ENCODE results near the gene WHRN.

WHRN gene

DNA sequence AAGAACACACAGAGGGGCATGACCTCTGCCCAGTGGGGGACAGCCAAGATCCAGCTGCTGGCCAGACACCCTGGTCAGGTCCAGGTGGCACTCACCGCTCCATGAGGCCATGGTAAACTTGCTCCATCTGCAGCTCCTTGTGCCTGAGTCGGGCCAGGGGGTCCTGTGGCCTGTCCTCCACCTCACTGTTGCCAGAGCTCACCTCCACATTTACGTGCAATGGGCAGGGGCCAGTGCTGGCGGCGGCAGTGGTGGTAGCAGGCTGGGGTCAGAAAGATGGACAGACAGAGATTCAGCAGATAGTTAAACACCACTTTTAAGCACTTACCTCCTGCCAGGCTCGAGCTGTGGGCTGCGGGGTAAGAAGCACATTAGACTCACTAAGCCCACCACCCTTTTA is 145.5 kb downstream of the WHRN start:
- TF ChIP-seq EZH2 (IDR thresholded peaks at IDR 0.05) (no peak), FOXP2 (optimal IDR thresholded peaks at IDR 0.05; ENCODE audit: control extremely low read depth, extremely low read length, insufficient read depth) (no peak), POLR2AphosphoS5 (IDR thresholded peaks at IDR 0.05; ENCODE audit: borderline replicate concordance, low read depth, low read length) (no peak)
- peaks cover 87% of the 10 kb centered on the region for H3K36me3 ChIP-seq (ENCODE audit: insufficient read depth, low read length)
- no peak for DNase-seq (ENCODE audit: low read depth, low spot score)

DNA sequence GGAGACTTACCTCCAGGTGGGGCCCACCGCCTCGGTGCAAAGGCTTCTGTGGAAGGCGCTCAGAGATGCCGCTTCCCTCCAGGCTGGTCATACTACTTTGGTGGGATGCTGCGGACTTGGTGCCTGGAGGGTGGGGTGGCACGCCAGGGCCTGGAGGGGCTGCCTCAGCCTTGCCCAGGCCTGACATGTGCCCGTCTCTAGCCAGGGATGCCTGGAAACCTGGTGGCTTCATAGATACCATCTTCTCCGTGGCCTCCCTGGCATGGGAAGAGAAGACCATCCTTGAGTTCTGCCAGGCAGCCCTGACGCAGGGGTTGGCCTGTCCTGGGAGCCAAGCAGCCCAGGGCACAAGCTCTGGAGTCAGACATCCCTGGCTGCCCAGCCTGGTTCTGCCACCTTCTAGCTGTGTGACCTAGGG is 147.4 kb downstream of the WHRN start:
- H3K36me3 ChIP-seq (ENCODE audit: insufficient read depth, low read length): peaks cover 76% of the 10 kb centered on the region; the same call in 1 of the 2 replicates
- H3K27ac ChIP-seq: no peak overlapping the region
- DNase-seq (ENCODE audit: low read depth, low spot score): no peak
- H3K9me3 ChIP-seq (ENCODE audit: low read depth, low read length): no peaks in the 10 kb centered on the region
- no peak overlapping the region for H3K4me3 ChIP-seq
- TF ChIP-seq EZH2 (IDR thresholded peaks at IDR 0.05): no peak
- no peak for TF ChIP-seq FOXP2 (optimal IDR thresholded peaks at IDR 0.05; ENCODE audit: control extremely low read depth, extremely low read length, insufficient read depth)
- no peak for TF ChIP-seq POLR2AphosphoS5 (IDR thresholded peaks at IDR 0.05; ENCODE audit: borderline replicate concordance, low read depth, low read length)
- no peak overlapping the region for H3K9ac ChIP-seq (ENCODE audit: insufficient read length)

More for the DNA sequence above, 145.5 kb downstream of the WHRN start:
- no peak overlapping the region for H3K4me3 ChIP-seq
- H3K9ac ChIP-seq (ENCODE audit: insufficient read length): no peak overlapping the region
- no peak overlapping the region for H3K27ac ChIP-seq
- no peaks in the 10 kb centered on the region for H3K9me3 ChIP-seq (ENCODE audit: low read depth, low read length)

DNA sequence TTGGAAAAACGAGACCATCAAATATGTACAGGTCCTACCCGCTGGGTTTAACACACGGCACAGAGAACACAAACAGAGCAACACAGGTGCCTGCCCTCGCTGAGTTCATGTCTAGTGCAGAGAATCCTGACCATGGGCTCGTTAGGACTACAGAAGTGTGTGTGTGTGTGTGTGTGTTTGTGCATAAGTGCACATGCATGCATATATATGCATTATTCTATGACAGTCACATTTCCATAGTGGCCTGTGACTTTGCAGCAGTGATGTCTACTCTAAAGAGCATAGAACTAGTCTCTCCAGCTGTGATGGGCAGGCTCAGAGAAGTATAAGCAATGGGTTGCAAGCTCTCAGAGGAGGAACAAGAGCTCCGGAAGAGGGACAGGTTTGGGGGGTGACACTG is 147.9 kb downstream of the WHRN start:
- no peaks in the 10 kb centered on the region for H3K9me3 ChIP-seq (ENCODE audit: low read depth, low read length)
- H3K4me3 ChIP-seq: no peak overlapping the region
- H3K9ac ChIP-seq (ENCODE audit: insufficient read length): no peak overlapping the region
- H3K27ac ChIP-seq: no peak overlapping the region
- H3K36me3 ChIP-seq (ENCODE audit: insufficient read depth, low read length): peaks cover 74% of the 10 kb centered on the region; the same call in 1 of the 2 replicates
- no peak for DNase-seq (ENCODE audit: low read depth, low spot score)
- no peak for TF ChIP-seq EZH2 (IDR thresholded peaks at IDR 0.05)
- no peak for TF ChIP-seq FOXP2 (optimal IDR thresholded peaks at IDR 0.05; ENCODE audit: control extremely low read depth, extremely low read length, insufficient read depth)
- no peak for TF ChIP-seq POLR2AphosphoS5 (IDR thresholded peaks at IDR 0.05; ENCODE audit: borderline replicate concordance, low read depth, low read length)

DNA sequence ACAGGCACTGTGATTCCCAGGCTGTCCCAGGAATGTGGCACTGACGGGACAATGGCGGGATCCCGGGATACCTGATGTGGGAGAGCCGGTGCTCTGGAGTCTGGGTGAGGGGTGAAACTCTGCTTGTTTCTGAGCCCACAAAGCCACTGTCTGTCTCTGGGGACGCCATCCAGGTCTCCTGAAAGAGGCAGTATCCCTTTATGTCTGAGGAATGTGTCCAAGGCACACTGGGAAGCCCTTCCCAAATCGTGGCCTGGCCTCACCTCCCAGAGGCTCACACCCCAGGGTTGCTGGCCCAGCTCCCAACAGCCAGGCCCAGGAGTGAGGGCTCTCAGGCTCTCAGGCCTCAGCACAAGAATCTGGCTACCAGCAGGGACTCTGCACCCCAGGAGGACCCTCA is 148.5 kb downstream of the WHRN start:
- Histone ChIP-seq H3K9me3 (ENCODE audit: low read depth, low read length) (no peaks in the 10 kb centered on the region), H3K9ac (ENCODE audit: insufficient read length) (no peak overlapping the region), H3K27ac (no peak overlapping the region), H3K4me3 (no peak overlapping the region), H3K36me3 (ENCODE audit: insufficient read depth, low read length) (peaks cover 74% of the 10 kb centered on the region; the same call in 1 of the 2 replicates)
- no peak for DNase-seq (ENCODE audit: low read depth, low spot score)
- TF ChIP-seq EZH2 (IDR thresholded peaks at IDR 0.05): no peak
- TF ChIP-seq FOXP2 (optimal IDR thresholded peaks at IDR 0.05; ENCODE audit: control extremely low read depth, extremely low read length, insufficient read depth): no peak

DNA sequence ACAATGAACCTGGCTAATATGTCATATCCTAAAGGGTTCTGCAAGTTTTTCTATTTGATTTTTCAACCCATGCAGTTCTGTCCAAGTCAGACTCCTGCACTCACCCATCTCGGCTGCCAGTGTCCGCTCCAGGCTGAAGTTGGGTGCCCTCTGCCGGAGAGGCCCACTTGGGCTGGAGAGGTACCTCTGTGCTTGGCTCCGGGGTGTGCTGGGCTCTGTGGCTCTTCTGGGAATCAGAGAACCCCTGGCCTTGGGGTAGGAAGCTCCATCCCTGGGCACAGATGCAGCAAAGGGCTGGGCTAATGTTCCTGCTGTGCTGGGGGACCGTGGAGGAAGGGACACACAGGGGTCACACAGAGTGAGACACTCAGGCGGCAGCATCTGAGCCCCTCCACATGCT is 149.5 kb downstream of the WHRN start:
- no peak overlapping the region for H3K9ac ChIP-seq (ENCODE audit: insufficient read length)
- no peak overlapping the region for H3K27ac ChIP-seq
- H3K4me3 ChIP-seq: no peak overlapping the region
- no peak for DNase-seq (ENCODE audit: low read depth, low spot score)
- H3K36me3 ChIP-seq (ENCODE audit: insufficient read depth, low read length): peaks cover 67% of the 10 kb centered on the region; the same call in 1 of the 2 replicates
- no peak for TF ChIP-seq POLR2AphosphoS5 (IDR thresholded peaks at IDR 0.05; ENCODE audit: borderline replicate concordance, low read depth, low read length)
- TF ChIP-seq EZH2 (IDR thresholded peaks at IDR 0.05): no peak
- no peak for TF ChIP-seq FOXP2 (optimal IDR thresholded peaks at IDR 0.05; ENCODE audit: control extremely low read depth, extremely low read length, insufficient read depth)
- no peaks in the 10 kb centered on the region for H3K9me3 ChIP-seq (ENCODE audit: low read depth, low read length)

Data from SK-N-MC (cell line).